Fibroblast of lung (primary cell): ENCODE data around the gene LRRC47.

ENCODE experiments used
- EZH2 ChIP-seq: IDR thresholded peaks from 2 replicates; pipeline ENCODE4 v1.5.1; 2012; ENCODE audit warnings: low read length, control low read depth, mild to moderate bottlenecking; ENCODE audit errors: missing control alignments
- TF ChIP-seq, protein P1 (sequence below), 2 donors: IDR thresholded peaks in 1 of 2; conservative IDR thresholded peaks in 1 of 2; 1 replicate in 1 of 2; 2 replicates in 1 of 2; pipeline ENCODE4 v1.5.1; 2011 to 2012; ENCODE audit warnings: low read length in 2 of 2, control low read depth in 1 of 2, inconsistent platforms in 1 of 2, low read depth in 1 of 2, mild to moderate bottlenecking in 1 of 2

- no peak for TF ChIP-seq EZH2
- TF ChIP-seq, protein P1, sequence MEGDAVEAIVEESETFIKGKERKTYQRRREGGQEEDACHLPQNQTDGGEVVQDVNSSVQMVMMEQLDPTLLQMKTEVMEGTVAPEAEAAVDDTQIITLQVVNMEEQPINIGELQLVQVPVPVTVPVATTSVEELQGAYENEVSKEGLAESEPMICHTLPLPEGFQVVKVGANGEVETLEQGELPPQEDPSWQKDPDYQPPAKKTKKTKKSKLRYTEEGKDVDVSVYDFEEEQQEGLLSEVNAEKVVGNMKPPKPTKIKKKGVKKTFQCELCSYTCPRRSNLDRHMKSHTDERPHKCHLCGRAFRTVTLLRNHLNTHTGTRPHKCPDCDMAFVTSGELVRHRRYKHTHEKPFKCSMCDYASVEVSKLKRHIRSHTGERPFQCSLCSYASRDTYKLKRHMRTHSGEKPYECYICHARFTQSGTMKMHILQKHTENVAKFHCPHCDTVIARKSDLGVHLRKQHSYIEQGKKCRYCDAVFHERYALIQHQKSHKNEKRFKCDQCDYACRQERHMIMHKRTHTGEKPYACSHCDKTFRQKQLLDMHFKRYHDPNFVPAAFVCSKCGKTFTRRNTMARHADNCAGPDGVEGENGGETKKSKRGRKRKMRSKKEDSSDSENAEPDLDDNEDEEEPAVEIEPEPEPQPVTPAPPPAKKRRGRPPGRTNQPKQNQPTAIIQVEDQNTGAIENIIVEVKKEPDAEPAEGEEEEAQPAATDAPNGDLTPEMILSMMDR (conservative IDR thresholded peaks at IDR 0.05 in 1 of 2, IDR thresholded peaks at IDR 0.05 in 1 of 2; ENCODE audit: low read depth in 1 of 2, low read length in 2 of 2) = no peak
These were observed 24.0 kb upstream of the LRRC47 start for GRCh38 chr1:3820316-3820715.
